ENCODE results near the gene MTHFD1L. TPM values are rescaled to one million over a fixed set of nuclear protein-coding genes. Genes with fewer than 3 reads are reported as not detected.

MTHFD1L gene
- total and polyA plus RNA-seq, 3 donors from 2014 or later = 23.4 to 35.3 (median 29.5) TPM

- Histone ChIP-seq H3K4me1 (no peaks in the 10 kb centered on the region), H3K27ac (no peak overlapping the region), H3K27me3 (no peaks in the 10 kb centered on the region), H3K9me3 (no peaks in the 10 kb centered on the region), H3K4me3 (no peak overlapping the region), H3K36me3 (ENCODE audit: low read depth, missing control alignments) (no peaks in the 10 kb centered on the region)
- 86 to 95% methylated on average over 12 to 13 of the region's 13 CpGs for WGBS, 2 donors
- DNase-seq = no peak
- intact Hi-C loops (cut with DNase I; ENCODE audit: low total_unique reads) = loop anchor here (10.0 kb wide), 1 partner anchor 434 kb away; no protein-coding TSS in a partner anchor
- no peak for TF ChIP-seq CTCF (IDR thresholded peaks at IDR 0.05)
- no peak for TF ChIP-seq POLR2A (IDR thresholded peaks at IDR 0.05)
These were observed 24.8 kb downstream of the MTHFD1L start for GRCh38 chr6:150890346-150890745.

- Histone ChIP-seq H3K4me3 (no peak overlapping the region), H3K9me3 (no peaks in the 10 kb centered on the region), H3K4me1 (no peaks in the 10 kb centered on the region), H3K27me3 (no peaks in the 10 kb centered on the region), H3K36me3 (ENCODE audit: low read depth, missing control alignments) (no peaks in the 10 kb centered on the region), H3K27ac (no peak overlapping the region)
- TF ChIP-seq CTCF (IDR thresholded peaks at IDR 0.05) (peak; percentile 69 to 89 (median 81)), POLR2A (IDR thresholded peaks at IDR 0.05) (no peak)
- intact Hi-C loops (cut with DNase I; ENCODE audit: low total_unique reads) = loop anchor here (10.0 kb wide), 1 partner anchor 433 kb away; no protein-coding TSS in a partner anchor
- DNase-seq = peak; percentile 82
- WGBS, 2 donors = 31 to 41% methylated on average over 7 of the region's 7 CpGs
These were observed 26.5 kb downstream of the MTHFD1L start for GRCh38 chr6:150891888-150892485.

- no peak for DNase-seq
- H3K27ac ChIP-seq = no peak overlapping the region
- H3K36me3 ChIP-seq (ENCODE audit: low read depth, missing control alignments) = no peaks in the 10 kb centered on the region
- TF ChIP-seq CTCF (IDR thresholded peaks at IDR 0.05) = no peak
- TF ChIP-seq POLR2A (IDR thresholded peaks at IDR 0.05) = no peak
- no peaks in the 10 kb centered on the region for H3K4me1 ChIP-seq
- H3K27me3 ChIP-seq = no peaks in the 10 kb centered on the region
- no peak overlapping the region for H3K4me3 ChIP-seq
- no peaks in the 10 kb centered on the region for H3K9me3 ChIP-seq
- intact Hi-C loops (cut with DNase I; ENCODE audit: low total_unique reads) = loop anchor here (10.0 kb wide), 1 partner anchor 431 kb away; no protein-coding TSS in a partner anchor
- WGBS, 2 donors = 92 to 93% methylated on average over 8 of the region's 8 CpGs
These were observed 28.8 kb downstream of the MTHFD1L start for GRCh38 chr6:150894191-150894744.

- TF ChIP-seq POLR2A (IDR thresholded peaks at IDR 0.05) (no peak), CTCF (IDR thresholded peaks at IDR 0.05) (no peak)
- H3K27ac ChIP-seq = no peak overlapping the region
These were observed 29.5 kb downstream of the MTHFD1L start for GRCh38 chr6:150894935-150895552.

More at GRCh38 chr6:150894935-150895552, 29.5 kb downstream of the MTHFD1L start:
- WGBS, 2 donors = 63 to 66% methylated on average over 8 to 12 of the region's 12 CpGs
- no peaks in the 10 kb centered on the region for H3K27me3 ChIP-seq
- H3K36me3 ChIP-seq (ENCODE audit: low read depth, missing control alignments) = no peaks in the 10 kb centered on the region
- no peaks in the 10 kb centered on the region for H3K9me3 ChIP-seq
- intact Hi-C loops (cut with DNase I; ENCODE audit: low total_unique reads) = loop anchor here (10.0 kb wide), 1 partner anchor 430 kb away; no protein-coding TSS in a partner anchor
- H3K4me3 ChIP-seq = no peak overlapping the region
- no peak for DNase-seq
- H3K4me1 ChIP-seq = no peaks in the 10 kb centered on the region
